Mesendoderm (in vitro differentiated cells): ENCODE measurements around the gene NPAS3.

ENCODE experiments used
- DNase-seq: peaks from one replicate; pipeline ENCODE4 v3.0.0; 2013
- H2AK5ac ChIP-seq: 2 replicates; pipeline ENCODE4 v1.6.1; 2013; ENCODE audit warnings: low read length, inconsistent platforms
- H2BK120ac ChIP-seq: 2 replicates; pipeline ENCODE4 v1.6.1; 2013; ENCODE audit warnings: low read depth, mild to moderate bottlenecking, low read length, moderate library complexity, mixed read lengths
- H2BK15ac ChIP-seq: replicated peaks from 2 replicates; pipeline ENCODE4 v1.6.1; 2013; ENCODE audit warnings: low read depth, mild to moderate bottlenecking, moderate library complexity
- H2BK5ac ChIP-seq: 2 replicates; pipeline ENCODE4 v1.6.1; 2013; ENCODE audit warnings: low read length, inconsistent platforms
- H3K18ac ChIP-seq: 2 replicates; pipeline ENCODE4 v1.6.1; 2013; ENCODE audit warnings: mild to moderate bottlenecking, low read length, mixed read lengths
- H3K23ac ChIP-seq: one replicate; pipeline ENCODE4 v1.6.1; 2013; ENCODE audit warnings: low read length
- H3K27ac ChIP-seq: 2 replicates; pipeline ENCODE4 v1.5.1; 2013; ENCODE audit warnings: low read depth, mild to moderate bottlenecking, inconsistent platforms, low read length, moderate library complexity
- H3K27me3 ChIP-seq: 2 replicates; pipeline ENCODE4 v1.6.1; 2013; ENCODE audit warnings: low read length, control low read depth, mild to moderate bottlenecking, inconsistent platforms; ENCODE audit not compliant: insufficient read depth, poor library complexity
- H3K36me3 ChIP-seq: 2 replicates; pipeline ENCODE4 v1.6.1; 2013; ENCODE audit warnings: low read length, inconsistent platforms; ENCODE audit not compliant: control insufficient read depth, insufficient read depth
- H3K4ac ChIP-seq: one replicate; pipeline ENCODE4 v1.6.1; 2013; ENCODE audit warnings: low read depth, mild to moderate bottlenecking, low read length, moderate library complexity
- H3K4me1 ChIP-seq: 2 replicates; pipeline ENCODE4 v1.6.1; 2013; ENCODE audit warnings: low read depth, low read length, inconsistent platforms; ENCODE audit not compliant: control insufficient read depth
- H3K4me2 ChIP-seq: 2 replicates; pipeline ENCODE4 v1.6.1; 2013; ENCODE audit warnings: low read length
- H3K4me3 ChIP-seq: 2 replicates; pipeline ENCODE4 v1.5.1; 2013; ENCODE audit warnings: mild to moderate bottlenecking, low read length
- H3K56ac ChIP-seq: one replicate; pipeline ENCODE4 v1.6.1; 2013; ENCODE audit warnings: low read length
- H3K79me1 ChIP-seq: 2 replicates; pipeline ENCODE4 v1.6.1; 2013; ENCODE audit warnings: low read length, inconsistent platforms
- H3K79me2 ChIP-seq: 2 replicates; pipeline ENCODE4 v1.6.1; 2013; ENCODE audit warnings: mild to moderate bottlenecking, low read length; ENCODE audit not compliant: control insufficient read depth, insufficient read depth
- H3K9ac ChIP-seq: 2 replicates; pipeline ENCODE4 v1.6.1; 2013; ENCODE audit warnings: low read length, inconsistent platforms
- H4K5ac ChIP-seq: one replicate; pipeline ENCODE4 v1.6.1; 2013; ENCODE audit warnings: low read length
- H4K8ac ChIP-seq: one replicate; pipeline ENCODE4 v1.6.1; 2013; ENCODE audit warnings: low read depth, mild to moderate bottlenecking, control low read depth, low read length, moderate library complexity
- WGBS: extraction: QIAGEN DNeasy Blood & Tissue Kit; methylation state at CpG from one replicate; pipeline ENCODE4 v1.1.7; 2013; ENCODE audit warnings: low lambda C conversion rate, missing lambda C conversion rate; ENCODE audit not compliant: insufficient coverage; ENCODE audit errors: extremely low coverage; 5-methylcytosine and 5-hydroxymethylcytosine counted together

The NPAS3 gene

DNA sequence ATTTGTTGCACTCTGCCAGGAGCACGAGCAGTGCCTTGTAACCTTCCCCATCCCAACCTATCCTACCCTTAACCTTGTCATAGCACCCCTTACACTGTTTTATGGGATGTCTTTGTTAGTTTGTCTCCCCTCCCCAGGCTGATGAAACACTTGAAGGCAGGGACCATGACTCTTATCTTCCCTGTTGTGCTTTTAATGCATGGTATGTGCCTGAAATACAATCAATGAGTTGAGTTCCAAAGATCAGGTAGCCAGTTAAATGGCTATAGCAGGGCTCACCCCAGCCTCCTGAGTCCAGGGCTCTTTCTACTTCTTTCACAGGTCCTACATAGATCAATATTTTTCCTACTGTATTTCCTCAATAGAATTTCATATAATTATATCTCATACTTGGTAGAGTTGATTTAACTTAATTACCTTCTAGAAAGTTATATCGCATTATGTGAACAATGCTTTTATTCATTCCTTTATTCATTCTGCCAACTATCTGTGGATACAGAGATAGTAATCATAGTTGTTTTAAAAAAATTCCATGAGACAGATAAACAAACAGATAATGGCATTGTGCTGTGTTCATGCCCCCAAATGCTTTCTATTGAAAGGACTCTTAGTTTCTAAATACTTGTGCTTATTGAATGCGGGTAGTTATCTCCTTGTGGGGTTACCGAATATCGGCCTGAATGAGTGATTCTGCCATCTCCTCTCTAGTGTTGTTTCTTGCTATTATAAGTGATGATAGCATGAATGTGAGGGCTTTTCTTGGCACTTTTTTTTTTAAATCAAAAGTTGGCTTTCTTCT is 347.4 kb downstream of the NPAS3 start:
- Histone ChIP-seq H3K4ac (no peak overlapping the region), H3K79me2 (no peaks in the 10 kb centered on the region), H2BK5ac (no peak overlapping the region), H3K23ac (no peak overlapping the region), H2AK5ac (no peak overlapping the region), H3K4me2 (no peak overlapping the region), H3K36me3 (no peaks in the 10 kb centered on the region), H3K9ac (no peak overlapping the region), H3K27me3 (no peaks in the 10 kb centered on the region), H3K4me3 (no peak overlapping the region), H3K56ac (no peak overlapping the region), H3K18ac (no peak overlapping the region), H3K27ac (no peak overlapping the region), H2BK15ac (no peak overlapping the region), H4K8ac (no peak overlapping the region), H3K4me1 (no peaks in the 10 kb centered on the region), H2BK120ac (no peak overlapping the region), H3K79me1 (no peaks in the 10 kb centered on the region), H4K5ac (no peak overlapping the region)
- peak; percentile 63 for DNase-seq
- no CpG with 5 or more reads among the region's 5 CpGs for WGBS

GRCh38 chr14:33287189-33287588 is 348.5 kb downstream of the NPAS3 start:
- no peak overlapping the region for H4K8ac ChIP-seq
- no peak overlapping the region for H3K56ac ChIP-seq
- H3K18ac ChIP-seq = no peak overlapping the region
- no peaks in the 10 kb centered on the region for H3K4me1 ChIP-seq
- H2BK120ac ChIP-seq = no peak overlapping the region
- no peak for DNase-seq
- no peak overlapping the region for H2AK5ac ChIP-seq
- WGBS = no CpG with 5 or more reads among the region's 6 CpGs
- H3K4me2 ChIP-seq = no peak overlapping the region
- no peak overlapping the region for H2BK5ac ChIP-seq
- no peaks in the 10 kb centered on the region for H3K27me3 ChIP-seq
- no peak overlapping the region for H3K23ac ChIP-seq
- no peak overlapping the region for H3K4me3 ChIP-seq
- H3K79me1 ChIP-seq = no peaks in the 10 kb centered on the region
- no peak overlapping the region for H2BK15ac ChIP-seq
- H3K27ac ChIP-seq = no peak overlapping the region
- no peak overlapping the region for H3K4ac ChIP-seq
- no peak overlapping the region for H3K9ac ChIP-seq
- no peaks in the 10 kb centered on the region for H3K36me3 ChIP-seq
- no peaks in the 10 kb centered on the region for H3K79me2 ChIP-seq
- no peak overlapping the region for H4K5ac ChIP-seq

- Histone ChIP-seq H4K8ac (no peak overlapping the region), H2BK15ac (no peak overlapping the region), H3K56ac (no peak overlapping the region), H3K79me1 (no peaks in the 10 kb centered on the region), H3K18ac (no peak overlapping the region), H3K4me3 (no peak overlapping the region), H3K79me2 (no peaks in the 10 kb centered on the region), H4K5ac (no peak overlapping the region), H3K4ac (no peak overlapping the region), H3K36me3 (no peaks in the 10 kb centered on the region), H3K4me2 (no peak overlapping the region), H3K23ac (no peak overlapping the region), H2BK120ac (no peak overlapping the region), H3K9ac (no peak overlapping the region), H3K27me3 (no peaks in the 10 kb centered on the region), H3K4me1 (no peaks in the 10 kb centered on the region), H3K27ac (no peak overlapping the region), H2BK5ac (no peak overlapping the region), H2AK5ac (no peak overlapping the region)
- no CpG with 5 or more reads among the region's 4 CpGs for WGBS
- DNase-seq = no peak
Observed at GRCh38 chr14:33290641-33291040, 352.0 kb downstream of the NPAS3 start.

- H2BK120ac ChIP-seq = no peak overlapping the region
- no peak overlapping the region for H3K56ac ChIP-seq
- no peak overlapping the region for H3K4me2 ChIP-seq
- no peak overlapping the region for H3K18ac ChIP-seq
- H3K27me3 ChIP-seq = no peaks in the 10 kb centered on the region
- no CpG with 5 or more reads among the region's 8 CpGs for WGBS
- H3K9ac ChIP-seq = no peak overlapping the region
- no peak overlapping the region for H4K8ac ChIP-seq
- H3K27ac ChIP-seq = no peak overlapping the region
- no peak overlapping the region for H3K4me3 ChIP-seq
- H2AK5ac ChIP-seq = no peak overlapping the region
- no peaks in the 10 kb centered on the region for H3K79me1 ChIP-seq
- H3K23ac ChIP-seq = no peak overlapping the region
- no peak overlapping the region for H3K4ac ChIP-seq
- no peaks in the 10 kb centered on the region for H3K4me1 ChIP-seq
- no peaks in the 10 kb centered on the region for H3K36me3 ChIP-seq
- no peak for DNase-seq
- no peaks in the 10 kb centered on the region for H3K79me2 ChIP-seq
- no peak overlapping the region for H2BK5ac ChIP-seq
- H4K5ac ChIP-seq = no peak overlapping the region
- H2BK15ac ChIP-seq = no peak overlapping the region
Observed at GRCh38 chr14:33291529-33292104, 352.9 kb downstream of the NPAS3 start.

GRCh38 chr14:33294419-33294818 is 355.7 kb downstream of the NPAS3 start:
- Histone ChIP-seq H3K56ac (no peak overlapping the region), H3K18ac (no peak overlapping the region), H3K27me3 (no peaks in the 10 kb centered on the region), H2BK120ac (no peak overlapping the region), H2BK5ac (no peak overlapping the region), H3K4me2 (no peak overlapping the region), H2AK5ac (no peak overlapping the region), H3K4me3 (no peak overlapping the region), H4K8ac (no peak overlapping the region), H3K79me2 (no peaks in the 10 kb centered on the region), H3K9ac (no peak overlapping the region), H3K23ac (no peak overlapping the region), H3K36me3 (no peaks in the 10 kb centered on the region), H2BK15ac (no peak overlapping the region), H4K5ac (no peak overlapping the region), H3K79me1 (no peaks in the 10 kb centered on the region), H3K4ac (no peak overlapping the region), H3K4me1 (no peaks in the 10 kb centered on the region), H3K27ac (no peak overlapping the region)
- no peak for DNase-seq
- no CpG with 5 or more reads among the region's 2 CpGs for WGBS
